CD4-positive, alpha-beta T cell treated with Interleukin-17A for 4 hours (primary cell): ENCODE results near the gene SAMD14.

Source experiments
- DNase-seq: peaks from one replicate; pipeline ENCODE4 v3.0.0-alpha.2; 2020; ENCODE audit warnings: mixed read lengths

SAMD14 gene

DNA sequence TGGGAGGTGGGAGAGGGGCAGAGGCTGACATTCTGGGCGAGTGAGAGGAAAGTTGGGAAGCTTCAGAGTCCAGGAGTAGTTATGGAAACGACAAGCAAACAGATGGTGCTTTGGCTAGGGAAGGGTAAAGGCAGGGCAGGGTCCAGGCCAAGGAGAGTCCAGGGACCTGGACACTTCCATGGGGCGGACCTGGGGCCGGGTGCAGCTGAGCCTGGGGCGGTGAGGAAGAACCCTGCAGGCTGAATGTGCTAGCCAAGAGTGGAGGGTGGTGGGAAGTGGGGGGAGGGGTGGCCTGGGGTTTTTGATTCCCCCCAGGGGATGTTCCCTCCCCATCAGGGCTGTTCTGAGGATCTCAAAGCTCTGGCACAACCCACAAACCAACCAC, 17.9 kb upstream of the SAMD14 start:
- DNase-seq, result peak; percentile 28

GRCh38 chr17:50146927-50147665, 17.1 kb upstream of the SAMD14 start:
- no peak for DNase-seq

GRCh38 chr17:50146230-50146926, 16.4 kb upstream of the SAMD14 start:
- DNase-seq, result peak; percentile 41

DNA sequence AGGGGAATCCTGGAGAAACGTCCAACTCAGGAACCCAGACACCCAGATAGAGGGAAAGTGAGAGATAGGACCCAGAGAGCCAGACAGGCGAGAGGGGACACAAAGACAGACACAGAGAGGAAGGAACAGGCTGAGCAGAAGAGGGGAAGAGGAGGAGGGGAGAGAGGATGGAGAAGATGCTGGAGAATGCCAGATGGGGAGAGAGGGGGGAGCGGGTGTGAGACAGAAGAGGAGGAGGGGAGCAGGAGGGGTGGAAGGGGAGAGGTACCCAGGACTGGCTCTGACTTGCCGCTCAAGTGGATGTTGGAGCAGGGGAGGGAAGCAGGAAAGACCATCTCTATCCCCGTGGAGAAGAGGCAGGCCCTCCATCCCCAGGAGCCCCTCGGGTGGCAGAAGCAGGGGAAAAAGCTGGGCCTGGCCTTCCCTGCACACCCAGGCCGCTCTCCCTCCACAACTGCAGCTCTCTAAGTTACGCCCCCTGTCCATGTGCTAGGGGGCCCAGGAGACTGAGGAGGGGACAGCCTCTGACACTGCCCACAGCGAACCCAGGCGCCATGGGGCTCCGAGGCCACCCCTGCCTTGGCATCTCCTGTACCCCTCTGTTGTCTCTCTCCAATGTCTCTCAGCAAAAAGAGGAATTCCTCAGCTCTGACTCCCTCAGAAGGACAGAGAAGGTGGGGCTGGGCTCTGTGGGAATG, 15.7 kb upstream of the SAMD14 start:
- no peak for DNase-seq

GRCh38 chr17:50144845-50145531, 15.0 kb upstream of the SAMD14 start:
- no peak for DNase-seq

- DNase-seq, result no peak
Measured at GRCh38 chr17:50144355-50144754, 14.4 kb upstream of the SAMD14 start.

GRCh38 chr17:50143461-50144176, 13.7 kb upstream of the SAMD14 start:
- no peak for DNase-seq

DNA sequence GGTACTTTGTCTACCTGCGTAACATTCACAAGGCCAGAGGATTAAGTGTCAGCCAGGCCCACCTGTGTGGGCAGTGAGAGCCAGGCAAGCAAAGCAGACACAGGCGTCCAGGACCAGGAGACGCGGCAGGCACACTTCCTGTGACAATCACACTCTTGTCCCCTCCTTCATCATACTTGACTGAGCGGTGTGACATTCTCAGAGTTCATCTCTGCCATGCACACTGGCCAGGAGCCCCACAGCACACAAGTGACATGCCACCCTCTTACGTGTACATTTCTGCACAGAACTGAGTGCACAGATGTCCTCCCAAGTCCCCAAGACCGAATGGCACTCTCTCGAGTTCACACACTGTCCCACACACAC, 11.8 kb upstream of the SAMD14 start:
- peak; percentile 34 for DNase-seq

- no peak for DNase-seq
Measured at GRCh38 chr17:50141026-50141744, 11.2 kb upstream of the SAMD14 start.

- DNase-seq, result peak; percentile 87
Measured at GRCh38 chr17:50139950-50140885, 10.3 kb upstream of the SAMD14 start.

GRCh38 chr17:50139185-50139783, 9.3 kb upstream of the SAMD14 start:
- DNase-seq, result no peak

DNA sequence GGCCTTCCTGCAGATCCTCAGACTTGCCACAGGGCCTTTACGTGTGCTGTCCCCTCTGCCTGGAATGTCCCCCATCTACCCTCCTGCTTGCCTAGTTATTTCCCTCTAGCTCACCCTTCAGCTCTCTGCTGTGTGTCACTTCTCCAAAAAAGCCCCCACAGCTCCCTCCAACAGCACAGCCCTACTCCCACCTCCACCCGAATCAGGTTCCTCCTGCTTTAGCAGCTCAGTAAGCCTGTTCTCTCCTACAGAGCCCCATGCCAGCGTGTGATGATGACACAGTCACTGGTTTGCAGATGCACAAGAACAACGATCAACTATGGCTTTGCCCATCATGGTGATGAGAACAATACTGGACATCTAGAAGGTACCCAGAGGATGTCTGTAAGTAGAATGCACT, 7.1 kb upstream of the SAMD14 start:
- DNase-seq, result no peak

GRCh38 chr17:50136096-50136687, 6.2 kb upstream of the SAMD14 start:
- no peak for DNase-seq

- no peak for DNase-seq
Measured at GRCh38 chr17:50135316-50136095, 5.5 kb upstream of the SAMD14 start.

- DNase-seq, result no peak
Measured at GRCh38 chr17:50134206-50135110, 4.5 kb upstream of the SAMD14 start.

DNA sequence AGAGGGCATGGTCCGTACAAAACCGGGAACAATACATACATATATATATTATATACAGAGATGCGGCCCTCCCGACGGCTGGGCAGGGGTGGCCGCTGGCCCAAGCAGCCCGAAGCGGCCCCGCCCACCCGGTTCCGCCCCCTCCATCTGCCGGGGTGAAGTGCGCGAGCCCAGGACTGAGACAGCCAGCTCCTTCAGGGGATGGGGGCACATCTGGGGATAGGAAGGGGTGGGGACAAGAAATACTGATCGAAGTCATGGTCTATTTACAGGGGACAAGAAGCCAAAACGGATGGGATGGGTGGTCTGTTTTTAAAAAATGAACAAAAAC, 3.8 kb upstream of the SAMD14 start:
- no peak for DNase-seq

DNA sequence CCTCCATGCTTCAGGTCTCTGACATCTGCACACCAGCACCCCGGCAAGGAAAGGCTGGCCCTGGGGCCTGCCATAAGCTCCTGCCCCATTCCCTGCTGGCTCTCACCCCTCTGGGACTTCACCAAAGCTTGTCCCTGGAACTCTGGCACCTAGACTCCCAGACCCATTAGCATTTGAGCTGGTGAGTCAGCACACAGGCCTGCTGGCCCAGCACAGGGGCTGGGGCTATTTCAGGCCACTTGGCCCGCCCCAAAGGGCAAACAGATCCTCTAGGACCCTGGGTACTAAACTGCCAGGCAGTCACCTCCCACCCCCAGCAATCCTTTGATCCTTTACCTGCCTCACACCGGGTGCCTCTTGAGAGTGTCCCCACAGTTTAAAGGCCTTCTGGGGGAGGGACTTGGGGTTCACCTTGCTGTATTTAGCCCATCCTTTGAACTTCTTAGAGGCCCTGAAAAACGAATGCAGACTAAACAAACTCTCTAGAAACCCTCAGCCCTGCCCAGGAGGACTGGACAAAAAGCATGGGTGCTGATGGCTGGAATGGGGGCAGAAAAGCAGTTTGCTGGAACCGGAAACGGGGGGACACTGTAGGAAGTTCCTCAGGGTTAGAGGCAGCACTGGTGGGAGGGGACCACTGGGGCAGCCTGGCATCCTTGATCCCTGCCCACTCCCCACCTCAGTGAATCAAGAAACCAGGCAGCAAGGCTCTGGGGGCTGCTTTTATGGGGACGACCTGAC, 3.2 kb upstream of the SAMD14 start:
- DNase-seq, result no peak
